ENCODE data around the gene ATP11C.

DNA sequence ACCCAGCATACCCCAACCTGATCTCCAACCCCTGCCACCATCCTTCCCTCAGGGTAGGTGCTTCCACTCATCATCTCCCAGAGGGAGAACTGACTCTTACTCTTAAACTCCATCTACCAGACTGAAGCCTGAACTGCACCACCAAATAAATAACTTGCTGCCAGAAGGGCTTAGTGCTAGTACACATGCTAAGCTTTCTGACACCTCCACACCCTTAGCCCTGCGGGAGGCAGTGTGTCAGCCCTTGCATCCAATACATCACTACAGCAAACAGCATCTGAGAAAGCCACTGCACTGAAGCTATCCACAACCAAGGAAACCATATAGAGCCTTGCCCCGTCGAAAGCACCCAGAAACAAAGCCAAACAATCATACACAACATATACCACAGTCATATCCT, 156.3 kb downstream of the ATP11C start:
- no peak for TF ChIP-seq CTCF (IDR thresholded peaks at IDR 0.05 in 4 of 5, conservative IDR thresholded peaks at IDR 0.05 in 1 of 5)
- no peak for TF ChIP-seq POLR2A (IDR thresholded peaks at IDR 0.05)
